BE2C (cell line): ENCODE measurements around the gene RAB6B.

Source experiments
- DNase-seq: peaks from one replicate; pipeline ENCODE4 v3.0.0-alpha.2; 2020
- H3K27me3 ChIP-seq: fragments of 250-450 bp; sonication (Bioruptor Pico); 2 replicates; pipeline ENCODE4 v1.5.1; 2020; ENCODE audit warnings: mild to moderate bottlenecking
- H3K36me3 ChIP-seq: fragments of 250-450 bp; sonication (Bioruptor Pico); 2 replicates; pipeline ENCODE4 v1.5.1; 2020; ENCODE audit warnings: mild to moderate bottlenecking
- H3K4me1 ChIP-seq: fragments of 250-450 bp; sonication (Bioruptor Pico); 2 replicates; pipeline ENCODE4 v1.5.1; 2020
- H3K4me3 ChIP-seq: 2 replicates; pipeline ENCODE4 v1.5.1; 2011; ENCODE audit warnings: low read depth, low read length
- H3K9me3 ChIP-seq: fragments of 250-450 bp; sonication (Bioruptor Pico); 2 replicates; pipeline ENCODE4 v1.5.1; 2020
- TF ChIP-seq, protein P1 (sequence below): IDR thresholded peaks from 2 replicates; pipeline ENCODE4 v1.5.1; 2012; ENCODE audit warnings: mild to moderate bottlenecking, low read depth, low read length

RAB6B gene

DNA sequence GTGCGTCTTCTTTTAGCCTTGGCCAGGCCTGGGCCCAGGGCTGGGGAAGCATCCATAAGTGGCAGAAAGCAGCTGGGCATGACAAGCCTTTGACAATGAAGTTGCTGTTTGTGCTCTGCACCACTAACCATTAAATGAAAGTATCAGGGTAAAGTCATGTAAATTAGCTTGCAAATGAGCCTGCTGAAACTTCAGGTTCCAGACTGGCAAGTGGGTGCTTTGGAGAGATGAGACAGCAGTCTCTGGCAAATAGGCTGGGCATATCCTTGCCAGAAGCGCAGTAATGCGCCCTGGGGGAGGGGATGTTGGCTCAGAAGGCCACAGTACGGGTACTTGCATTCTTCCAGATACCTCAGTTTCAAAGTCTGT, 40.7 kb downstream of the RAB6B start:
- no peaks in the 10 kb centered on the region for H3K4me1 ChIP-seq
- TF ChIP-seq, protein P1, sequence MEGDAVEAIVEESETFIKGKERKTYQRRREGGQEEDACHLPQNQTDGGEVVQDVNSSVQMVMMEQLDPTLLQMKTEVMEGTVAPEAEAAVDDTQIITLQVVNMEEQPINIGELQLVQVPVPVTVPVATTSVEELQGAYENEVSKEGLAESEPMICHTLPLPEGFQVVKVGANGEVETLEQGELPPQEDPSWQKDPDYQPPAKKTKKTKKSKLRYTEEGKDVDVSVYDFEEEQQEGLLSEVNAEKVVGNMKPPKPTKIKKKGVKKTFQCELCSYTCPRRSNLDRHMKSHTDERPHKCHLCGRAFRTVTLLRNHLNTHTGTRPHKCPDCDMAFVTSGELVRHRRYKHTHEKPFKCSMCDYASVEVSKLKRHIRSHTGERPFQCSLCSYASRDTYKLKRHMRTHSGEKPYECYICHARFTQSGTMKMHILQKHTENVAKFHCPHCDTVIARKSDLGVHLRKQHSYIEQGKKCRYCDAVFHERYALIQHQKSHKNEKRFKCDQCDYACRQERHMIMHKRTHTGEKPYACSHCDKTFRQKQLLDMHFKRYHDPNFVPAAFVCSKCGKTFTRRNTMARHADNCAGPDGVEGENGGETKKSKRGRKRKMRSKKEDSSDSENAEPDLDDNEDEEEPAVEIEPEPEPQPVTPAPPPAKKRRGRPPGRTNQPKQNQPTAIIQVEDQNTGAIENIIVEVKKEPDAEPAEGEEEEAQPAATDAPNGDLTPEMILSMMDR: no peak
- H3K4me3 ChIP-seq: no peak overlapping the region
- no peaks in the 10 kb centered on the region; the same call in 1 of the 2 replicates for H3K9me3 ChIP-seq
- no peak for DNase-seq
- H3K27me3 ChIP-seq: no peaks in the 10 kb centered on the region
- H3K36me3 ChIP-seq: no peaks in the 10 kb centered on the region

DNA sequence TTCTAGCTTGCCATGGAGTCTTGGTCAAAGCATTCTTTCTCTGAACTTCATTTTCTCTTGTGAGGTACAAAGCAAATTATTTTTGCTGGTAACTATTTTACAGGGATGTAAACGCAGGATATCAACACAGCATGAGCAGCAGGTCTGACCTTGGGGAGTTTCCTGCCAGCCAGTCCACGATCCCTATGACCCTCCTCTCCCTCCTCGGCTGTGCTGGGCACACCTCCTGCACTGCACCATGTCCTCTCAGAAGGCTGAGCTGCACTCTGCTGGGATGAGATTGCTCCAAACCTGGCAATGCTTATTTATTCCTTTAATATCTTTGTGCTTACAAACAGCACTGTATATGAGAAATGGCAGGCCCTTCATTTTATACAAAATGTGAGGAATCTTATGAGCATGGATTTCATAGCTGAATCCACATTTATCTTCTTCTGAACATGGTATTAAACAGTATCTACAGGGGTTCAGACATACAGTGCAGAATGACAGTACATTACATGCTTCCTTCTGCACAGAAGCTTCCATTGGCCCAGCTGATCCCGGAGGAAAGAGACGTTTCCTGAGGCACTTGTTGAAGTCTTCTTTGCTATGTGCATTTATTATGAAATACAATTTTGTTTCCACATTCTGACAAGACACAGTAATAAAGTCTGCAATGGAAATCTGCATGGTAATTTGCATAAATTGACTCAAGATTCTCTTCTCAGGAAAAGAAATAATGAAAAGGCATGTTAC, 41.2 kb downstream of the RAB6B start:
- Histone ChIP-seq H3K27me3 (no peaks in the 10 kb centered on the region), H3K4me3 (no peak overlapping the region), H3K9me3 (no peaks in the 10 kb centered on the region; the same call in 1 of the 2 replicates), H3K4me1 (no peaks in the 10 kb centered on the region), H3K36me3 (no peaks in the 10 kb centered on the region)
- TF ChIP-seq, protein P1: no peak
- DNase-seq: no peak

DNA sequence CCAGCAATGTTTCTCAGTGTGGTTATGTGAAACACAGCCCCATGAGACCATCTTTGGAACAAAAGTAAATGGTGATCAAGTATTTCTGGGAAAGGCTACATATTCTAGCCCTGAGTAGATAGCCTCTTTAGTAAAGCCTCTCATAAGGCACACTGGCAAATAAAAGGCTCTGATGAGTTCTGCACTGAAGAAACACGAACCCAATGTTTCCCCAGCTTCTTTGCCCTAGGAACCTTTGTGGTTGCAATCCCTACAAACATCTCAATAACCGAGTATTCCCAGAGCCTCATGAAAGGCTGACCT, 41.8 kb downstream of the RAB6B start:
- TF ChIP-seq, protein P1: no peak
- DNase-seq: no peak
- Histone ChIP-seq H3K36me3 (no peaks in the 10 kb centered on the region), H3K4me1 (no peaks in the 10 kb centered on the region), H3K4me3 (no peak overlapping the region), H3K27me3 (no peaks in the 10 kb centered on the region), H3K9me3 (no peaks in the 10 kb centered on the region; the same call in 1 of the 2 replicates)

DNA sequence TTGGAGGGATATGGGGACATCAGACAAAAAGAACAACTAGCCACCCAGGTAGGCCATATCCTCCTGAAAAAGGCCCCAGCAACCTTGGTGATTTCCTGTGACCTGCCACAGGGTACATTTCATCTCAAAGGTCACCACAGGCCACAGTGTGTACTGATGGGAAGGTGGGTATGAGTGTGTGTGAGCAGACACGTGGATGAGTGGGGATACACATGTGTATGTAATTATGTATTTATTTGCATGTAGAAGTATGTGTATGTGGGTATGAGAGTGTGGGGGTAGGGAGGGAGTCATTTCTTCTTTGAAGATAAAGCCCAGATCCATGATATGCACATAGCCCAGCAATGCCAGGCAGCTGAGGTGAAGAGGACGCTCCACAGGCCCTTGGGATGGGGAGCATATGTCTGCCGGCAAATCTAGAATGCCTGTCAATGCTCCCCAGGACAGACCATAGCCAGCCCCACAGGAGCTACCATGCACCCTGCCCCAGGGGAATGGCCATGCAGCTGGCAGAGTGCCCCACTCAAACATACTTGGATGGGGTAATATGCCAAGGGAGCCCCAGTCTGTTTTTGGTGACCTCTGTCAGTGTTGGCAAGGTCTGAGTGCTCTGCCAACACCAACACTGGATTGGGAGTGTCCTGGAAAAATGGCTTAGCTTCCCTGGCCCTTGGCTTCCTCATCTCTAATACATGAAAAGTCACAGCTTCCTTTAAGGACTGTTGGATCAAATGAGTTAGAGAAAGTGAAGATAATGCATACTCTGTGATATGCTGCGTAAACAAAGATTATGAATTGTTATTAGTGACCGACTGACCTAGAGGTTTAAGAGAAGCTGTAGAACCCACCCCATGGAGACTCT, 42.4 kb downstream of the RAB6B start:
- TF ChIP-seq, protein P1: no peak
- Histone ChIP-seq H3K4me3 (no peak overlapping the region), H3K27me3 (no peaks in the 10 kb centered on the region), H3K9me3 (no peaks in the 10 kb centered on the region; the same call in 1 of the 2 replicates), H3K36me3 (no peaks in the 10 kb centered on the region), H3K4me1 (no peaks in the 10 kb centered on the region)
- no peak for DNase-seq

DNA sequence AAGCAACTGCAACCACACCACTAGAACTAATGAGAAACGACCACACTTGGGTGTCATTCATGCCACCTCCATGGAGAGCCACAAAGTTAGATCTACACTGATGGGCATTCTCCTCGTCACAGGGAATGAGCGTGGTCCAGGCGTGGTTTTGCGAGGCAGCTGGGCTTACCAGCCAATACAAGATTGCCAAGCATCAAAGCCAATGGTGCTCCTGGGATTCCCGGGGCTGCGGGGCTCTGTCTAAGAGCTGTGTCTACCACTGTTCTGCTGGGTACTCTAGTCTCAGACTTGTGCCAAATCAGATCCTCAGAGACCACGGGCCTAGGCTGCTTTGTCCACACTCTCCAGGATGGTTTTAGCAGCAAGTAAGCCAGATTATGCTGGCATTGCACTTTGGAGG, 43.8 kb downstream of the RAB6B start:
- Histone ChIP-seq H3K27me3 (peaks cover 3% of the 10 kb centered on the region; the same call in 1 of the 2 replicates), H3K4me3 (no peak overlapping the region), H3K36me3 (no peaks in the 10 kb centered on the region), H3K4me1 (no peaks in the 10 kb centered on the region), H3K9me3 (no peaks in the 10 kb centered on the region)
- DNase-seq: no peak
- TF ChIP-seq, protein P1: no peak
